ENCODE measurements around the gene THEMIS.
"Not testable (repeated sequence)": the region's sequence is repeated elsewhere in the genome, so short reads cannot be mapped to it uniquely, and the experiment has no call there.

DNA sequence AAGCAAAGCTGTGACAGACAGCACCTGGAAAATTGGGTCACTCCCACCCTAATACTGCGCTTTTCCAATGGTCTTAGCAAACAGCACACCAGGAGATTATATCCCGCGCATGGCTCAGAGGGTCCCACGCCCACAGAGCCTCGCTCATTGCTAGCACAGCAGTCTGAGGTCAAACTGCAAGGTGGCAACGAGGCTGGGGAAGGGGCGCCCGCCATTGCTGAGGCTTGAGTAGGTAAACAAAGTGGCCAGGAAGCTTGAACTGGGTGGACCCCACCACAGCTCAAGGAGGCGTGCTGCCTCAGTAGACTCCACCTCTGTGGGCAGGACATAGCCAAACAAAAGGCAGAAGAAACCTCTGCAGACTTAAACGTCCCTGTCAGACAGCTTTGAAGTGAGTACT, 25.6 kb upstream of the THEMIS start:
- TF ChIP-seq, protein P1, sequence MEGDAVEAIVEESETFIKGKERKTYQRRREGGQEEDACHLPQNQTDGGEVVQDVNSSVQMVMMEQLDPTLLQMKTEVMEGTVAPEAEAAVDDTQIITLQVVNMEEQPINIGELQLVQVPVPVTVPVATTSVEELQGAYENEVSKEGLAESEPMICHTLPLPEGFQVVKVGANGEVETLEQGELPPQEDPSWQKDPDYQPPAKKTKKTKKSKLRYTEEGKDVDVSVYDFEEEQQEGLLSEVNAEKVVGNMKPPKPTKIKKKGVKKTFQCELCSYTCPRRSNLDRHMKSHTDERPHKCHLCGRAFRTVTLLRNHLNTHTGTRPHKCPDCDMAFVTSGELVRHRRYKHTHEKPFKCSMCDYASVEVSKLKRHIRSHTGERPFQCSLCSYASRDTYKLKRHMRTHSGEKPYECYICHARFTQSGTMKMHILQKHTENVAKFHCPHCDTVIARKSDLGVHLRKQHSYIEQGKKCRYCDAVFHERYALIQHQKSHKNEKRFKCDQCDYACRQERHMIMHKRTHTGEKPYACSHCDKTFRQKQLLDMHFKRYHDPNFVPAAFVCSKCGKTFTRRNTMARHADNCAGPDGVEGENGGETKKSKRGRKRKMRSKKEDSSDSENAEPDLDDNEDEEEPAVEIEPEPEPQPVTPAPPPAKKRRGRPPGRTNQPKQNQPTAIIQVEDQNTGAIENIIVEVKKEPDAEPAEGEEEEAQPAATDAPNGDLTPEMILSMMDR (IDR thresholded peaks at IDR 0.05; ENCODE audit: borderline replicate concordance, extremely low read depth, low read length, poor library complexity, severe bottlenecking), result not testable (repeated sequence)
- not testable (repeated sequence) for TF ChIP-seq EZH2 (IDR thresholded peaks at IDR 0.05; ENCODE audit: borderline replicate concordance, low read depth, low read length, severe bottlenecking)

Data from DND-41 (cell line).